ENCODE measurements around the gene KCNAB2. TPM values are rescaled to one million over a fixed set of nuclear protein-coding genes. Genes with fewer than 3 reads are reported as not detected.

Gene KCNAB2
- total and polyA plus RNA-seq, 2 experiments from 2014 or later: 3.9 to 4.8 TPM

- Histone ChIP-seq H3K4me2 (ENCODE audit: unreplicated experiment) (no peak overlapping the region), H3K4me1 (ENCODE audit: insufficient read depth) (peaks cover 6% of the 10 kb centered on the region; the same call in 1 of the 2 replicates), H3K9me2 (ENCODE audit: insufficient read depth) (no peaks in the 10 kb centered on the region), H3K27ac (no peak overlapping the region), H3K27me3 (replicated peaks; ENCODE audit: insufficient read depth) (0 out of 2 replicates have a peak, but pooled peaks cover 4% of the 10 kb centered on the region), H2AFZ (no peak overlapping the region), H4K20me1 (ENCODE audit: insufficient read depth) (no peaks in the 10 kb centered on the region), H3K4me3 (no peak overlapping the region), H3K79me2 (ENCODE audit: insufficient read depth) (no peaks in the 10 kb centered on the region), H3K9me3 (ENCODE audit: low read depth) (no peaks in the 10 kb centered on the region), H3F3A (ENCODE audit: insufficient read depth) (peaks cover 12% of the 10 kb centered on the region), H3K9ac (no peak overlapping the region), H3K36me3 (ENCODE audit: low read depth) (no peaks in the 10 kb centered on the region)
- TF ChIP-seq EZH2phosphoT487 (IDR thresholded peaks at IDR 0.05; ENCODE audit: insufficient read depth, low read depth) (no peak), EZH2 (IDR thresholded peaks at IDR 0.05; ENCODE audit: insufficient read depth, poor library complexity, severe bottlenecking) (no peak)
- no peak for DNase-seq
- 74 to 80% methylated on average over 13 of the region's 13 CpGs for WGBS, 2 experiments (ENCODE audit: low coverage in 1 of 2, low lambda C conversion rate in 2 of 2, missing lambda C conversion rate in 2 of 2)
- in situ Hi-C loops (cut with MboI): no loop called here
Measured at GRCh38 chr1:6111991-6112689, 66.5 kb downstream of the KCNAB2 start.

DNA sequence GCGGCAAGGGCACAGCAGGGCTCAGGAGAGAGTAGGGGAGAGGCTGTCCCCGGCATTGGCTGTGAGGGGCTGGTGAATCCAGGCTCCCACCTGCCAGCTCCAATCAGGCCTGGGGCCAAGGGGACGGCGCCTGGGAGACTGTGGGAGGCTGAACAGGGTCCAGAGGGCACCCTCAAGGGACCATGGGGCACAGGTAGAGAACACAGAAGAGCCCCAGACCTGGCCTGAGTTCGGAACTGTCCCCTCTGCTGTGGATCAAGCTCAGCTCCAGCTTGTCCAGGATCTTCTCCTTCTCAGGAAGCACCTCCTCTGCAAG, 67.0 kb downstream of the KCNAB2 start:
- Histone ChIP-seq H3F3A (ENCODE audit: insufficient read depth) (peaks cover 12% of the 10 kb centered on the region), H4K20me1 (ENCODE audit: insufficient read depth) (no peaks in the 10 kb centered on the region), H3K4me2 (ENCODE audit: unreplicated experiment) (no peak overlapping the region), H3K9ac (no peak overlapping the region), H2AFZ (no peak overlapping the region), H3K27me3 (replicated peaks; ENCODE audit: insufficient read depth) (0 out of 2 replicates have a peak, but pooled peaks cover 4% of the 10 kb centered on the region), H3K9me3 (ENCODE audit: low read depth) (no peaks in the 10 kb centered on the region), H3K79me2 (ENCODE audit: insufficient read depth) (no peaks in the 10 kb centered on the region), H3K9me2 (ENCODE audit: insufficient read depth) (no peaks in the 10 kb centered on the region), H3K36me3 (ENCODE audit: low read depth) (no peaks in the 10 kb centered on the region), H3K27ac (no peak overlapping the region), H3K4me3 (no peak overlapping the region), H3K4me1 (ENCODE audit: insufficient read depth) (peaks cover 6% of the 10 kb centered on the region; the same call in 1 of the 2 replicates)
- in situ Hi-C loops (cut with MboI): no loop called here
- no peak for DNase-seq
- TF ChIP-seq EZH2 (IDR thresholded peaks at IDR 0.05; ENCODE audit: insufficient read depth, poor library complexity, severe bottlenecking): no peak
- TF ChIP-seq EZH2phosphoT487 (IDR thresholded peaks at IDR 0.05; ENCODE audit: insufficient read depth, low read depth): no peak
- 20 to 27% methylated on average over 5 of the region's 5 CpGs for WGBS, 2 experiments (ENCODE audit: low coverage in 1 of 2, low lambda C conversion rate in 2 of 2, missing lambda C conversion rate in 2 of 2)

- 0 out of 2 replicates have a peak, but pooled peaks cover 4% of the 10 kb centered on the region for H3K27me3 ChIP-seq (replicated peaks; ENCODE audit: insufficient read depth)
- H3K36me3 ChIP-seq (ENCODE audit: low read depth): no peaks in the 10 kb centered on the region
- peaks cover 12% of the 10 kb centered on the region for H3F3A ChIP-seq (ENCODE audit: insufficient read depth)
- peaks cover 6% of the 10 kb centered on the region; the same call in 1 of the 2 replicates for H3K4me1 ChIP-seq (ENCODE audit: insufficient read depth)
- no peaks in the 10 kb centered on the region for H3K9me2 ChIP-seq (ENCODE audit: insufficient read depth)
- WGBS, 2 experiments (ENCODE audit: low coverage in 1 of 2, low lambda C conversion rate in 2 of 2, missing lambda C conversion rate in 2 of 2): 78 to 81% methylated on average over 10 of the region's 10 CpGs
- no peaks in the 10 kb centered on the region for H3K79me2 ChIP-seq (ENCODE audit: insufficient read depth)
- DNase-seq: no peak
- no peak overlapping the region for H2AFZ ChIP-seq
- H3K9me3 ChIP-seq (ENCODE audit: low read depth): no peaks in the 10 kb centered on the region
- in situ Hi-C loops (cut with MboI): no loop called here
- H4K20me1 ChIP-seq (ENCODE audit: insufficient read depth): no peaks in the 10 kb centered on the region
- no peak overlapping the region for H3K4me2 ChIP-seq (ENCODE audit: unreplicated experiment)
- no peak overlapping the region for H3K4me3 ChIP-seq
- H3K27ac ChIP-seq: no peak overlapping the region
- TF ChIP-seq EZH2phosphoT487 (IDR thresholded peaks at IDR 0.05; ENCODE audit: insufficient read depth, low read depth) (no peak), EZH2 (IDR thresholded peaks at IDR 0.05; ENCODE audit: insufficient read depth, poor library complexity, severe bottlenecking) (no peak)
- no peak overlapping the region for H3K9ac ChIP-seq
Measured at GRCh38 chr1:6113116-6113515, 67.4 kb downstream of the KCNAB2 start.

DNA sequence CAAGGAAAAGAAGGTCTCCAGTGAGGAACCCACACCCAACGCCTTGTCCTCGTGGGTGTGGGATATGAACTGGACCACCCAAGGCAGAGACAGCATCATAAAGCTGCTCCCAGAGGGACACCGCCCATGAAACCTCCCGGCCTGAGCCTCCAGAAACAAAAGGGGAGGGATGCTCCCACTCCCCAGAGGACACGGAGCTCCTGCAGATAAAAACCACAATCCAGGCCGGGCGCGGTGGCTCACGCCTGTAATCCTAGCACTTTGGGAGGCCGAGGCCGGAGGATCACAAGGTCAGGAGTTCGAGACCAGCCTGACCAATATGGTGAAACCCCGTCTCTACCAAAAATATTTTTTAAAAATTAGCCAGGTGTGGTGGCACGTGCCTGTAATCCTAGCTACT, 68.1 kb downstream of the KCNAB2 start:
- WGBS, 2 experiments (ENCODE audit: low coverage in 1 of 2, low lambda C conversion rate in 2 of 2, missing lambda C conversion rate in 2 of 2): 86 to 90% methylated on average over 13 to 14 of the region's 14 CpGs
- in situ Hi-C loops (cut with MboI): no loop called here
- no peak overlapping the region for H3K27ac ChIP-seq

More for the DNA sequence above, 68.1 kb downstream of the KCNAB2 start:
- Histone ChIP-seq H3K27me3 (replicated peaks; ENCODE audit: insufficient read depth) (0 out of 2 replicates have a peak, but pooled peaks cover 4% of the 10 kb centered on the region), H2AFZ (no peak overlapping the region), H3K79me2 (ENCODE audit: insufficient read depth) (no peaks in the 10 kb centered on the region), H3K9me3 (ENCODE audit: low read depth) (no peaks in the 10 kb centered on the region), H3K4me3 (no peak overlapping the region), H3K36me3 (ENCODE audit: low read depth) (no peaks in the 10 kb centered on the region), H3K9ac (no peak overlapping the region), H3K9me2 (ENCODE audit: insufficient read depth) (no peaks in the 10 kb centered on the region), H4K20me1 (ENCODE audit: insufficient read depth) (no peaks in the 10 kb centered on the region), H3K4me1 (ENCODE audit: insufficient read depth) (peaks cover 12% of the 10 kb centered on the region; the same call in 1 of the 2 replicates), H3K4me2 (ENCODE audit: unreplicated experiment) (no peak overlapping the region), H3F3A (ENCODE audit: insufficient read depth) (peaks cover 12% of the 10 kb centered on the region)
- TF ChIP-seq EZH2phosphoT487 (IDR thresholded peaks at IDR 0.05; ENCODE audit: insufficient read depth, low read depth) (no peak), EZH2 (IDR thresholded peaks at IDR 0.05; ENCODE audit: insufficient read depth, poor library complexity, severe bottlenecking) (no peak)
- no peak for DNase-seq

All from GM23248 (cell line).